K562 (cell line): ENCODE measurements around the gene MINK1. TPM values are rescaled to one million over a fixed set of nuclear protein-coding genes. Genes with fewer than 3 reads are reported as not detected.

Source experiments
- CAMTA2 ChIP-seq: fragments of 250-450 bp; sonication (Bioruptor Pico); conservative IDR thresholded peaks from 2 replicates; pipeline ENCODE4 v1.5.1; 2022
- CBX5 ChIP-seq: IDR thresholded peaks from 2 replicates; pipeline ENCODE4 v1.6.1; 2014; ENCODE audit warnings: low read depth, borderline replicate concordance
- KDM2B ChIP-seq: fragments of 250-450 bp; sonication (Bioruptor Pico); IDR thresholded peaks from 2 replicates; pipeline ENCODE4 v1.8.0; 2021; ENCODE audit warnings: mild to moderate bottlenecking, moderate library complexity
- NUFIP1 ChIP-seq: fragments of 450-650 bp; IDR thresholded peaks from 2 replicates; pipeline ENCODE4 v1.6.1; 2018; ENCODE audit not compliant: partially characterized antibody
- PHF8 ChIP-seq: fragments of 200-600 bp; sonication (generic); IDR thresholded peaks from 2 replicates; pipeline ENCODE4 v1.6.1; 2012; ENCODE audit warnings: mixed run types, mild to moderate bottlenecking, inconsistent platforms, low read length, moderate library complexity, borderline replicate concordance
- RBM39 ChIP-seq: fragments of 200-400 bp; formaldehyde crosslinking; optimal IDR thresholded peaks from 2 replicates; pipeline ENCODE3; 2018; ENCODE audit warnings: low read depth, low read length
- SMAD4 ChIP-seq: fragments of 250-450 bp; sonication (Bioruptor Pico); conservative IDR thresholded peaks from 2 replicates; pipeline ENCODE4 v1.8.0; 2021; ENCODE audit warnings: inconsistent platforms, mild to moderate bottlenecking, moderate library complexity
- SUPT5H ChIP-seq: fragments of 450-650 bp; IDR thresholded peaks from 2 replicates; pipeline ENCODE4 v1.6.1; 2016
- TAF1 ChIP-seq: IDR thresholded peaks from 2 replicates; pipeline ENCODE4 v1.6.1; 2011; ENCODE audit warnings: mild to moderate bottlenecking, low read length, moderate library complexity; ENCODE audit not compliant: insufficient read depth, control insufficient read depth, severe bottlenecking; ENCODE audit errors: extremely low read depth
- TAF15 ChIP-seq: fragments of 200-400 bp; formaldehyde crosslinking; IDR thresholded peaks from 2 replicates; pipeline ENCODE4 v1.6.1; 2017; ENCODE audit warnings: mild to moderate bottlenecking, low read depth, low read length, moderate library complexity
- ZC3H11A ChIP-seq: IDR thresholded peaks from 2 replicates; pipeline ENCODE4 v1.6.1; 2012; ENCODE audit warnings: low read depth, low read length, improper control_type of control experiment
- ZFP1 ChIP-seq: fragments of 450-650 bp; formaldehyde crosslinking; IDR thresholded peaks from 2 replicates; pipeline ENCODE4 v1.4.0; 2020; ENCODE audit warnings: mild to moderate bottlenecking, mixed read lengths
- ZNF23 ChIP-seq: fragments of 250-450 bp; sonication (Bioruptor Pico); IDR thresholded peaks from 2 replicates; pipeline ENCODE4 v1.4.0; 2020; ENCODE audit warnings: mild to moderate bottlenecking
- ZNF75A ChIP-seq: fragments of 450-650 bp; formaldehyde crosslinking; IDR thresholded peaks from 2 replicates; pipeline ENCODE4 v1.4.0; 2020; ENCODE audit warnings: mild to moderate bottlenecking
- ZNF77 ChIP-seq: fragments of 250-450 bp; sonication (Bioruptor Pico); IDR thresholded peaks from 2 replicates; pipeline ENCODE4 v1.5.0; 2020
- polyA plus RNA-seq, 8 experiments: library from polyadenylated mRNA; depleted of rRNA in 4 of 8; stranded (reverse) in 5 of 8; unstranded in 3 of 8; fragments of >200 nt; fragmentation: Nextera tagmentation in 2 of 8; fragmentation: Illumina TruSeq in 1 of 8; extraction: Ambion mirVana in 2 of 8; extraction: Trizol in 1 of 8; gene quantifications; 2 replicates each; pipeline versions ENCODE4 v1.2.1 to v1.2.3, GENCODE V29; 2011 to 2014; ENCODE audit warnings: inconsistent platforms in 1 of 8, missing spikeins in 1 of 8
- total RNA-seq, 7 experiments: library from RNA; depleted of rRNA in 6 of 7; stranded (reverse); fragments of >200 nt in 6 of 7; fragmentation: Illumina TruSeq in 2 of 7; extraction: Trizol in 2 of 7; gene quantifications; 2 replicates each; pipeline versions ENCODE4 v1.2.1 to v1.2.3, GENCODE V29; 2011 to 2021; ENCODE audit warnings: low replicate concordance in 1 of 7
- TF ChIP-seq, protein P1 (sequence below), 2 experiments: IDR thresholded peaks in 1 of 2; conservative IDR thresholded peaks in 1 of 2; 2 replicates each; pipeline ENCODE4 v1.6.1; 2016; ENCODE audit warnings: low read depth in 2 of 2, mild to moderate bottlenecking in 1 of 2, missing compliant biosample characterization in 1 of 2, missing genetic modification characterization in 1 of 2, moderate library complexity in 1 of 2
- TF ChIP-seq, protein P2 (sequence below): sonication (generic); IDR thresholded peaks from 2 replicates; pipeline ENCODE4 v1.6.1; 2016
- TF ChIP-seq, protein P3 (sequence below): fragments of 450-650 bp; conservative IDR thresholded peaks from 2 replicates; pipeline ENCODE4 v1.6.1; 2016; ENCODE audit warnings: missing genetic modification characterization, low read depth, mild to moderate bottlenecking, missing compliant biosample characterization, moderate library complexity
- TF ChIP-seq, protein P4 (sequence below): fragments of 450-650 bp; formaldehyde crosslinking; IDR thresholded peaks from 2 replicates; pipeline ENCODE4 v1.4.0; 2020; ENCODE audit warnings: mild to moderate bottlenecking, moderate library complexity

MINK1 gene
- total and polyA plus RNA-seq, 9 of the 15 experiments (the other 6 are each of a cell fraction or from before 2014, with no cell fraction given): 0.11 to 54.2 (median 14.9) TPM

DNA sequence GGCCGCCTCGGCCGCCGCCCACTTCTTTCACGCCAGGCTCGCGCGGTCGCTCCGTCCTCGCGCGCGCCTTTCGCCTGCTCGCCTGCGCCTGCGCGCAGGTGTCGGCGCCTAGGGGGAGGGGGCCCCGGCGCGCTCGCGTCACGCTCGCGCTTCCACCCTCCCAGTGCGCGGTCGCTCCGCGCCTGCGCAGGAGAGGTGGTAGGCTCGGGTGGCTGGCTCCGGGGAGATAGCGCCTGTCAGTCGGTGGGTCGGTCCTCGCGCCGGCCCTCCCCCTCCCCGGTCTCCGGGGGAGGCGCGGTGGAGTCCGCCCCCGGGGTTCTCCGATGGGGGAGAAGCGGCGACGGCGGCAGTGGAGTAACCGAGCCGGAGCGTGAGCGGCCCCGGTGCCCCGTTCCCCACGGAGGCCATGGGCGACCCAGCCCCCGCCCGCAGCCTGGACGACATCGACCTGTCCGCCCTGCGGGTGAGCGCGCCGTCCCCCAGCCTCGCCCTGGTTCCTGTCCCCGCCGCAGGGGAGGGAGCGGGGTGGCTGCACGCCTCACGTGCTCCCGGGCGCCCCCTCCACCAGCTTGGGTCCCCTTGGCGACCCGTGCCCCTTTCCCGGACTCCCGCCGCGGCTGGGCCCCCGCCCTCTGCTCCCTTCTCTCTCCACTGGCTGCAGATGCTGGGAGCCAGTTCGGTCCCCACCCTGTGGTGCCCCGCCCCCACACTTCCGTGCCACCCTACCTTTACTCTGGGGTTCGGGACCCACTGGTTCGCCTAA is at the start of gene MINK1 (continued):
- TF ChIP-seq SUPT5H (no peak), ZFP1 (CRISPR knock-in tag) (no peak), NUFIP1 (no peak), ZNF77 (CRISPR knock-in tag) (no peak), KDM2B (no peak), CAMTA2 (CRISPR knock-in tag) (no peak), CBX5 (no peak), RBM39 (no peak), ZC3H11A (no peak), TAF1 (peak; percentile 36), SMAD4 (CRISPR knock-in tag) (peak; percentile 68; the same call in 1 of the 2 replicates), ZNF75A (no peak), PHF8 (peak; percentile 49; the same call in 1 of the 2 replicates), TAF15 (no peak), ZNF23 (CRISPR knock-in tag) (no peak)
- TF ChIP-seq, protein P1, sequence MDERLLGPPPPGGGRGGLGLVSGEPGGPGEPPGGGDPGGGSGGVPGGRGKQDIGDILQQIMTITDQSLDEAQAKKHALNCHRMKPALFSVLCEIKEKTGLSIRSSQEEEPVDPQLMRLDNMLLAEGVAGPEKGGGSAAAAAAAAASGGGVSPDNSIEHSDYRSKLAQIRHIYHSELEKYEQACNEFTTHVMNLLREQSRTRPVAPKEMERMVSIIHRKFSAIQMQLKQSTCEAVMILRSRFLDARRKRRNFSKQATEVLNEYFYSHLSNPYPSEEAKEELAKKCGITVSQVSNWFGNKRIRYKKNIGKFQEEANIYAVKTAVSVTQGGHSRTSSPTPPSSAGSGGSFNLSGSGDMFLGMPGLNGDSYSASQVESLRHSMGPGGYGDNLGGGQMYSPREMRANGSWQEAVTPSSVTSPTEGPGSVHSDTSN (CRISPR knock-in tag; IDR thresholded peaks at IDR 0.05; ENCODE audit: low read depth): no peak
- TF ChIP-seq, protein P1 (tag; conservative IDR thresholded peaks at IDR 0.05; ENCODE audit: low read depth): no peak
- TF ChIP-seq, protein P2, sequence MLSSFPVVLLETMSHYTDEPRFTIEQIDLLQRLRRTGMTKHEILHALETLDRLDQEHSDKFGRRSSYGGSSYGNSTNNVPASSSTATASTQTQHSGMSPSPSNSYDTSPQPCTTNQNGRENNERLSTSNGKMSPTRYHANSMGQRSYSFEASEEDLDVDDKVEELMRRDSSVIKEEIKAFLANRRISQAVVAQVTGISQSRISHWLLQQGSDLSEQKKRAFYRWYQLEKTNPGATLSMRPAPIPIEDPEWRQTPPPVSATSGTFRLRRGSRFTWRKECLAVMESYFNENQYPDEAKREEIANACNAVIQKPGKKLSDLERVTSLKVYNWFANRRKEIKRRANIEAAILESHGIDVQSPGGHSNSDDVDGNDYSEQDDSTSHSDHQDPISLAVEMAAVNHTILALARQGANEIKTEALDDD: no peak
- TF ChIP-seq, protein P3, sequence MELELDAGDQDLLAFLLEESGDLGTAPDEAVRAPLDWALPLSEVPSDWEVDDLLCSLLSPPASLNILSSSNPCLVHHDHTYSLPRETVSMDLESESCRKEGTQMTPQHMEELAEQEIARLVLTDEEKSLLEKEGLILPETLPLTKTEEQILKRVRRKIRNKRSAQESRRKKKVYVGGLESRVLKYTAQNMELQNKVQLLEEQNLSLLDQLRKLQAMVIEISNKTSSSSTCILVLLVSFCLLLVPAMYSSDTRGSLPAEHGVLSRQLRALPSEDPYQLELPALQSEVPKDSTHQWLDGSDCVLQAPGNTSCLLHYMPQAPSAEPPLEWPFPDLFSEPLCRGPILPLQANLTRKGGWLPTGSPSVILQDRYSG (tag): no peak
- TF ChIP-seq, protein P4, sequence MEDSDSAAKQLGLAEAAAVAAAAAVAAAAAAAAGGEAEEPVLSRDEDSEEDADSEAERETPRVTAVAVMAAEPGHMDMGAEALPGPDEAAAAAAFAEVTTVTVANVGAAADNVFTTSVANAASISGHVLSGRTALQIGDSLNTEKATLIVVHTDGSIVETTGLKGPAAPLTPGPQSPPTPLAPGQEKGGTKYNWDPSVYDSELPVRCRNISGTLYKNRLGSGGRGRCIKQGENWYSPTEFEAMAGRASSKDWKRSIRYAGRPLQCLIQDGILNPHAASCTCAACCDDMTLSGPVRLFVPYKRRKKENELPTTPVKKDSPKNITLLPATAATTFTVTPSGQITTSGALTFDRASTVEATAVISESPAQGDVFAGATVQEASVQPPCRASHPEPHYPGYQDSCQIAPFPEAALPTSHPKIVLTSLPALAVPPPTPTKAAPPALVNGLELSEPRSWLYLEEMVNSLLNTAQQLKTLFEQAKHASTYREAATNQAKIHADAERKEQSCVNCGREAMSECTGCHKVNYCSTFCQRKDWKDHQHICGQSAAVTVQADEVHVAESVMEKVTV (CRISPR knock-in tag): no peak
